ENCODE measurements around the gene MAPKAPK2.

- TF ChIP-seq CREB1 (IDR thresholded peaks at IDR 0.05; ENCODE audit: low read depth) (no peak), FOXM1 (IDR thresholded peaks at IDR 0.05; ENCODE audit: borderline replicate concordance, low read depth) (no peak), CEBPB (IDR thresholded peaks at IDR 0.05) (no peak), EP300 (IDR thresholded peaks at IDR 0.05; ENCODE audit: borderline replicate concordance) (no peak), REST (IDR thresholded peaks at IDR 0.05; ENCODE audit: low read depth) (no peak), NFIC (IDR thresholded peaks at IDR 0.05) (no peak)
Observed at GRCh38 chr1:206760590-206760989, 75.9 kb downstream of the MAPKAPK2 start.
